ENCODE measurements around the gene DLL1.

Gene DLL1

GRCh38 chr6:170280689-170281045 lies 10.2 kb downstream of the DLL1 start:
- peak overlapping the region; percentile 77 for H3K27ac ChIP-seq
- no peak for TF ChIP-seq ZFX (IDR thresholded peaks at IDR 0.05)
- no peak for TF ChIP-seq CTCF (conservative IDR thresholded peaks at IDR 0.05)

GRCh38 chr6:170279977-170280688 lies 10.7 kb downstream of the DLL1 start:
- H3K27ac ChIP-seq = peak overlapping the region; percentile 77
- TF ChIP-seq CTCF (conservative IDR thresholded peaks at IDR 0.05) = no peak
- no peak for TF ChIP-seq ZFX (IDR thresholded peaks at IDR 0.05)

GRCh38 chr6:170279426-170279825 lies 11.5 kb downstream of the DLL1 start:
- TF ChIP-seq CTCF (conservative IDR thresholded peaks at IDR 0.05) = no peak
- no peak for TF ChIP-seq ZFX (IDR thresholded peaks at IDR 0.05)
- H3K27ac ChIP-seq = peak overlapping the region; percentile 77; the same call in 1 of the 2 replicates

GRCh38 chr6:170278743-170279094 lies 12.2 kb downstream of the DLL1 start:
- H3K27ac ChIP-seq = no peak overlapping the region
- TF ChIP-seq CTCF (conservative IDR thresholded peaks at IDR 0.05) (no peak), ZFX (IDR thresholded peaks at IDR 0.05) (no peak)

- no peak overlapping the region for H3K27ac ChIP-seq
- TF ChIP-seq ZFX (IDR thresholded peaks at IDR 0.05) (no peak), CTCF (conservative IDR thresholded peaks at IDR 0.05) (no peak)
Observed at GRCh38 chr6:170277893-170278742, 12.8 kb downstream of the DLL1 start.

GRCh38 chr6:170276369-170277057 lies 14.4 kb downstream of the DLL1 start:
- TF ChIP-seq ZFX (IDR thresholded peaks at IDR 0.05) (no peak), CTCF (conservative IDR thresholded peaks at IDR 0.05) (no peak)

More at GRCh38 chr6:170276369-170277057, 14.4 kb downstream of the DLL1 start:
- no peak overlapping the region for H3K27ac ChIP-seq

All from C4-2B (cell line).